ENCODE data around the gene CFTR. TPM values are rescaled to one million over a fixed set of nuclear protein-coding genes. Genes with fewer than 3 reads are reported as not detected.
A peak's percentile ranks its signal among the peaks of the same experiment; 100 is the strongest.

Gene CFTR
- total RNA-seq, 1 donor from 2014 or later, result 35.3 TPM

DNA sequence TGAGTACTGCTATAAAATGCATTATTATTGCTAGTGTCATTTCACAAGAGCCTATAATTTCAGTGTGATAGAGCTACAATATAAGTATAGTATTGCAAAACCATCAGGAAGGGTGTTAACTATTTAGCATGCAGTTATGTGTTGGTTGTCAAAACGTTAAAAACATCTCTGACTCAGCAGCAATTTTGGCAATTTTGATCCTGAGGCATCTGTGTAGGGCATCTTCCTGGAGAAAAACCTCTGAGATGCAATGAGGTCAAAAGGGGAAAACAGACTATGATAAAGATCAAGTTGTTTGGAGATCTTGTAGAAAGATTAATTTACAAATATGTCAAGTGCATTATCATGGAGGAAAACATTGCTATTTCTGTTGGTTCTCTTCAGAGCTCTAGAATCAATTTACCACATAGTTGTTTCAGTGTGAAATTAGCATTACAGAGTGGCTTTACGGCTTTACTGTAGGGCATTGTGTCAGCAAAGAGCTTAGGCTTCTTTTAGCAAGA, 5.3 kb downstream of the CFTR start:
- H3K4me1 ChIP-seq, result no peaks in the 10 kb centered on the region
- H3K4me3 ChIP-seq, result no peak overlapping the region
- no peak for DNase-seq
- no peak for ATAC-seq
- H3K27ac ChIP-seq, result no peak overlapping the region
- H3K27me3 ChIP-seq (ENCODE audit: low read depth), result peaks cover 4% of the 10 kb centered on the region
- no peaks in the 10 kb centered on the region for H3K36me3 ChIP-seq
- intact Hi-C loops (cut with DNase I), result no loop called here
- H3K9me3 ChIP-seq, result no peaks in the 10 kb centered on the region
- no peak for TF ChIP-seq CTCF (IDR thresholded peaks at IDR 0.05)

DNA sequence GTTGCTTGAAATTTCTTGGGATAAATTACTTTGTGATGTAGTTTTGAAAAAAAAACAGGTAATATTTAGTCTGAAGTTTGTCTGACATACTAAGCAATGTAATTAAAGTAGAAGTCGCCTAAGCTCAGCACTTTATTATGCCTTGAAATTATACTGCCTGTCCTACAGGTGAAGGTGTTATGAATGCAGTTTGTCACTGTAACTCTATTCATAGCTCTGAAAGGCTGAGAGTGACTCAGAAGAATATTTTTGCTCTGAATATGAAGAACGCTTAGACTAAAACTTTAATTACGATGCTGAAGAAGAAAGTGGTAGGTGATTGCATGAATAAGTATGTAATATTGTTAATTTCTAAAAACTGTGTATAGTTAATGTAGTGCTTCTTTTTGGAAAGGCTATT, 9.2 kb downstream of the CFTR start:
- no peaks in the 10 kb centered on the region for H3K4me1 ChIP-seq
- no peaks in the 10 kb centered on the region for H3K36me3 ChIP-seq
- no peak overlapping the region for H3K27ac ChIP-seq
- H3K4me3 ChIP-seq, result no peak overlapping the region
- intact Hi-C loops (cut with DNase I), result no loop called here
- H3K9me3 ChIP-seq, result no peaks in the 10 kb centered on the region
- TF ChIP-seq CTCF (IDR thresholded peaks at IDR 0.05), result no peak
- no peaks in the 10 kb centered on the region for H3K27me3 ChIP-seq (ENCODE audit: low read depth)
- DNase-seq (no peak), ATAC-seq (no peak)

DNA sequence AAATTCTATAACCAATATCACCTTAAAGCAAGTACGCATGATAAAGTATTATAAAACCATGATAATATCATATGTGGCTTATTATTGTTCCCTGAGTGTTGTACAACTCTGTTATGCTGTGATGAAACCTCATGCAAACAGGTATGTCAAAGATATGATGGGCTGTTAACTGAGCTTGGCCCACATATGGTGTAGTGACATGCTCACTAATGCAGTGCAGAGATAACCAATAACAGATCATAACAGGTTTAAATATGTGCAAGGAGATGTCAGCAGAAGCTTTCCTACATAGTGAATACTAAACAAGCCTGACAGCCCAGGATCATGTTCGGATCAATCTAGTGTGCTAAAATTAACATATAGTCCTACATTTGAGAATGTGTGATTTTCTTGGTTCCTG, 9.6 kb downstream of the CFTR start:
- intact Hi-C loops (cut with DNase I), result no loop called here
- H3K9me3 ChIP-seq, result no peaks in the 10 kb centered on the region
- no peaks in the 10 kb centered on the region for H3K36me3 ChIP-seq
- H3K4me3 ChIP-seq, result no peak overlapping the region
- H3K27me3 ChIP-seq (ENCODE audit: low read depth), result no peaks in the 10 kb centered on the region
- DNase-seq, result no peak
- no peaks in the 10 kb centered on the region for H3K4me1 ChIP-seq
- ATAC-seq, result no peak
- TF ChIP-seq CTCF (IDR thresholded peaks at IDR 0.05), result no peak
- H3K27ac ChIP-seq, result no peak overlapping the region

DNA sequence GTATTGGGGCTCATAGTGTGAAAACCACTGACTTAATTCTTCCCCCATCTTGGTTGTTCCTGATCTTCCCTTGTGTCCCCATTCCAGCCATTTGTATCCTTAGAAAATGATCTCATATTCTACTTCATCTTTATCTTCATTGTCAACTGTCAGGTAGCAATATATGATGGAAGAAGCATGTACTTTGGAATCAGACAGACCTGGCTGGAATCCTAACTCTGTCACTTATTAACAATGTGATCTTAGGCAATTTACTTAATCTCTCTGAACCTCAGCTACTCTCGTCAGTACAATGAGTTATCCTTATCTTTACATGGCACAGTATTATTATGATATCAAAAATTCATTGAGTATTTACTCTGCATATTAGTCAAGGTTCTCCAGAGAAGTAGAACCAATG, 10.1 kb downstream of the CFTR start:
- no peak for TF ChIP-seq CTCF (IDR thresholded peaks at IDR 0.05)
- Histone ChIP-seq H3K36me3 (no peaks in the 10 kb centered on the region), H3K27ac (no peak overlapping the region), H3K9me3 (no peaks in the 10 kb centered on the region), H3K4me3 (no peak overlapping the region), H3K4me1 (no peaks in the 10 kb centered on the region), H3K27me3 (ENCODE audit: low read depth) (no peaks in the 10 kb centered on the region)
- intact Hi-C loops (cut with DNase I), result no loop called here
- peak in 1 of 2 donors; percentile 31 for ATAC-seq
- no peak for DNase-seq

DNA sequence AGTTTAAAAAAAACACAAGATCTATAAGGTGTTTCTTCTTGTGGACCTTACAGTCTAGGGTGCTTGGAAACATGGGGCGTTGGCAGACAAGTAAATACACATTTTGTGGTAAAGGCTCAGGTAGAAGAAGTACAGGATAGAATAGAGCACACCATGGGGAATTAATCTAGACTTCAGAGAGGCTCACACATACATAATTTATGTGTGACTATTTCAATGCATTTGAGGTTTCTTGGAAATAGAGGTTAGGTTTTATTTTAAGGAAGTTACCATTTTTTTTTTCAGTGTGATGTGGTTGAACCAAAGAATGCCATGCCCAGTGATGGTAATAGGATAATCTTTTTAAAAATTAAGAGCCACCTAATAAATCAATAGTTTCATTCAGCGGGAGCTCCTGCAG, 12.8 kb downstream of the CFTR start:
- Histone ChIP-seq H3K36me3 (no peaks in the 10 kb centered on the region), H3K4me3 (no peak overlapping the region), H3K9me3 (no peaks in the 10 kb centered on the region), H3K27ac (no peak overlapping the region), H3K4me1 (no peaks in the 10 kb centered on the region), H3K27me3 (ENCODE audit: low read depth) (no peaks in the 10 kb centered on the region)
- ATAC-seq (no peak), DNase-seq (no peak)
- intact Hi-C loops (cut with DNase I), result no loop called here
- TF ChIP-seq CTCF (IDR thresholded peaks at IDR 0.05), result no peak

DNA sequence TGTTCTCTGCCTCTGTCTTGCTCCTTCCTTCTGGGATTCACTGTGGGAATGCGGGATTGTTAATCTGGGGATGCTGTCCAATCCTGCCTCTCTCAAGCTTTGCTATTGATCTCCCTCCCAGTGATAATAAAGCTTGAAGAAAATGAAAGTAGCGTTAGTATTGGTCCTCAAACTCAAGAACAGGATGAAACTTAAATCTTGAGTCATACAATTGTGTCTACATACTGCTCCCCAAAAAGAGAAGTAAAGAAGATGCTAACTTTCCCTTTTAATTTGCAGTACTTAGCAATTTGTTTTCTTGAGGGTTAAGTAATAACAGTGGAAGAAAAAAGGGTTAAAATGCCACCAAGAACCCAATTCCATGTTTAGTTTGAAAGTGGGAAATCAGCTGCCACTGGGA, 13.6 kb downstream of the CFTR start:
- intact Hi-C loops (cut with DNase I), result no loop called here
- H3K4me3 ChIP-seq, result no peak overlapping the region

More for the DNA sequence above, 13.6 kb downstream of the CFTR start:
- H3K27me3 ChIP-seq (ENCODE audit: low read depth), result no peaks in the 10 kb centered on the region
- H3K36me3 ChIP-seq, result no peaks in the 10 kb centered on the region
- no peaks in the 10 kb centered on the region for H3K4me1 ChIP-seq
- ATAC-seq (no peak), DNase-seq (no peak)
- no peak for TF ChIP-seq CTCF (IDR thresholded peaks at IDR 0.05)
- H3K27ac ChIP-seq, result no peak overlapping the region
- H3K9me3 ChIP-seq, result no peaks in the 10 kb centered on the region

Measured in lower lobe of right lung (tissue), 2 donors.